Measurements from ENCODE around the gene C11orf68. TPM values are rescaled to one million over a fixed set of nuclear protein-coding genes. Genes with fewer than 3 reads are reported as not detected.
"Not testable (repeated sequence)": the region's sequence is repeated elsewhere in the genome, so short reads cannot be mapped to it uniquely, and the experiment has no call there.

The C11orf68 gene
- total RNA-seq, 1 donor from 2014 or later: 12.3 TPM

- DNase-seq (ENCODE audit: low read depth in 2 of 2): no peak
These were observed 3.6 kb downstream of the C11orf68 start for GRCh38 chr11:65915101-65915820.

- peak in 1 of 2 donors; percentile 64 for DNase-seq (ENCODE audit: low read depth in 2 of 2)
These were observed 6.0 kb downstream of the C11orf68 start for GRCh38 chr11:65912845-65913244.

GRCh38 chr11:65911682-65912568, 6.9 kb downstream of the C11orf68 start:
- DNase-seq (ENCODE audit: low read depth in 2 of 2): peak in 1 of 2 donors; percentile 63

- DNase-seq (ENCODE audit: low read depth in 2 of 2): no peak
These were observed 11.0 kb downstream of the C11orf68 start for GRCh38 chr11:65907878-65908277.

- DNase-seq (ENCODE audit: low read depth in 2 of 2): no peak
These were observed 12.3 kb downstream of the C11orf68 start for GRCh38 chr11:65906602-65907001.

GRCh38 chr11:65903715-65904114, 15.1 kb downstream of the C11orf68 start:
- no peak for DNase-seq (ENCODE audit: low read depth in 2 of 2)

- no peak for DNase-seq (ENCODE audit: low read depth in 2 of 2)
These were observed 15.8 kb downstream of the C11orf68 start for GRCh38 chr11:65903068-65903481.

GRCh38 chr11:65900899-65901180, 18.0 kb downstream of the C11orf68 start:
- DNase-seq (ENCODE audit: low read depth in 2 of 2): no peak

GRCh38 chr11:65900125-65900898, 18.6 kb downstream of the C11orf68 start, which contains the start of gene FOSL1:
Gene FOSL1, minus strand, starts transcription at chr11:65900388. Its CDS starts 49 bp downstream, at chr11:65900339.
- peak; percentile 44 to 96 for DNase-seq (ENCODE audit: low read depth in 2 of 2)

GRCh38 chr11:65899356-65900124, 19.3 kb downstream of the C11orf68 start:
- DNase-seq (ENCODE audit: low read depth in 2 of 2): peak in 1 of 2 donors; percentile 82

- no peak for DNase-seq (ENCODE audit: low read depth in 2 of 2)
These were observed 20.1 kb downstream of the C11orf68 start for GRCh38 chr11:65898656-65899355.

- no peak for DNase-seq (ENCODE audit: low read depth in 2 of 2)
These were observed 21.8 kb downstream of the C11orf68 start for GRCh38 chr11:65897020-65897471.

GRCh38 chr11:65896034-65896999, 22.5 kb downstream of the C11orf68 start:
- no peak for DNase-seq (ENCODE audit: low read depth in 2 of 2)

- no peak for DNase-seq (ENCODE audit: low read depth in 2 of 2)
These were observed 23.3 kb downstream of the C11orf68 start for GRCh38 chr11:65895482-65895981.

GRCh38 chr11:65894034-65894591, 24.7 kb downstream of the C11orf68 start:
- peak in 1 of 2 donors; percentile 45 for DNase-seq (ENCODE audit: low read depth in 2 of 2)

GRCh38 chr11:65892661-65893317, 26.1 kb downstream of the C11orf68 start:
- DNase-seq (ENCODE audit: low read depth in 2 of 2): no peak

GRCh38 chr11:65892137-65892540, 26.7 kb downstream of the C11orf68 start:
- DNase-seq (ENCODE audit: low read depth in 2 of 2): not testable (repeated sequence)
